Transverse colon (tissue), 4 donors: Measurements from ENCODE around the gene CD74. TPM values are rescaled to one million over a fixed set of nuclear protein-coding genes. Genes with fewer than 3 reads are reported as not detected.

Experiments used
- DNase-seq: peaks from one replicate; pipeline ENCODE4 v3.0.0-alpha.2; 2019
- H3K27ac ChIP-seq, 4 donors: fragments of 200-600 bp; sonication (generic); 2 replicates each; pipeline ENCODE4 v1.5.1; 2016 to 2018; ENCODE audit warnings: inconsistent platforms in 4 of 4
- H3K27me3 ChIP-seq: fragments of 200-600 bp; sonication (generic); 2 replicates; pipeline ENCODE4 v1.5.1; 2017; ENCODE audit warnings: inconsistent platforms
- H3K36me3 ChIP-seq, 4 donors: fragments of 200-600 bp; sonication (generic); 2 replicates each; pipeline ENCODE4 v1.5.1; 2017 to 2019; ENCODE audit warnings: inconsistent platforms in 4 of 4
- H3K4me1 ChIP-seq, 4 donors: fragments of 200-600 bp; sonication (generic); 2 replicates each; pipeline ENCODE4 v1.5.1; 2017 to 2020; ENCODE audit warnings: inconsistent platforms in 4 of 4
- H3K4me3 ChIP-seq, 4 donors: fragments of 200-600 bp; sonication (generic); 1 replicate in 1 of 4; 2 replicates in 3 of 4; pipeline versions ENCODE4 v1.5.1 to v1.6.1; 2017 to 2019; ENCODE audit warnings: inconsistent platforms in 4 of 4
- H3K9me3 ChIP-seq, 2 donors: fragments of 200-600 bp; sonication (generic); 2 replicates each; pipeline ENCODE4 v1.5.1; 2017 to 2019; ENCODE audit warnings: inconsistent platforms in 2 of 2
- EP300 ChIP-seq: sonication (generic); formaldehyde crosslinking; IDR thresholded peaks from one replicate; pipeline ENCODE4 v1.6.1; 2017; ENCODE audit warnings: antibody characterized with exemption, low read depth
- POLR2A ChIP-seq: fragments of 450-650 bp; IDR thresholded peaks from one replicate; pipeline ENCODE4 v1.6.1; 2016; ENCODE audit warnings: antibody characterized with exemption, mild to moderate bottlenecking, moderate library complexity
- POLR2AphosphoS5 ChIP-seq, 3 donors: sonication (generic); formaldehyde crosslinking; IDR thresholded peaks; one replicate each; pipeline ENCODE4 v1.6.1; 2016; ENCODE audit warnings: antibody characterized with exemption in 3 of 3
- WGBS, 2 donors: methylation state at CpG; one replicate each; pipeline ENCODE4 v1.1.5; 2018; ENCODE audit warnings: low coverage in 1 of 2; 5-methylcytosine and 5-hydroxymethylcytosine counted together
- in situ Hi-C, 4 donors: fragments of 200-750 bp; cut with MboI; loops; one replicate each; pipeline versions ENCODE4 v1.15.0 to v1.15.1; 2017; ENCODE audit warnings: low sequenced_read_pairs in 3 of 4, low pct_ligation_motif_present in 1 of 4, low pct_unique_long_range_greater_than_20kb in 1 of 4
- intact Hi-C: fragments of 100-400 bp; cut with DNase I; formaldehyde crosslinking; loops from one replicate; pipeline ENCODE4 v1.15.1; 2023; ENCODE audit warnings: low total_unique reads
- total RNA-seq, 4 donors: library from RNA; depleted of rRNA; stranded (reverse); fragments of >200 nt; gene quantifications; one replicate each; pipeline ENCODE4 v1.1.0, GENCODE V29; 2016
- TF ChIP-seq, protein P1 (sequence below), 5 experiments: fragments of 200-600 bp in 3 of 5; fragments of 450-650 bp in 2 of 5; sonication (generic) in 3 of 5; IDR thresholded peaks; 1 replicate in 2 of 5; 2 replicates in 3 of 5; pipeline ENCODE4 v1.5.1; 2016 to 2017; ENCODE audit warnings: antibody characterized with exemption in 5 of 5, inconsistent platforms in 3 of 5, mild to moderate bottlenecking in 2 of 5, moderate library complexity in 1 of 5

Gene CD74
- total RNA-seq, 4 donors from 2014 or later = 54.3 to 451 (median 259) TPM

DNA sequence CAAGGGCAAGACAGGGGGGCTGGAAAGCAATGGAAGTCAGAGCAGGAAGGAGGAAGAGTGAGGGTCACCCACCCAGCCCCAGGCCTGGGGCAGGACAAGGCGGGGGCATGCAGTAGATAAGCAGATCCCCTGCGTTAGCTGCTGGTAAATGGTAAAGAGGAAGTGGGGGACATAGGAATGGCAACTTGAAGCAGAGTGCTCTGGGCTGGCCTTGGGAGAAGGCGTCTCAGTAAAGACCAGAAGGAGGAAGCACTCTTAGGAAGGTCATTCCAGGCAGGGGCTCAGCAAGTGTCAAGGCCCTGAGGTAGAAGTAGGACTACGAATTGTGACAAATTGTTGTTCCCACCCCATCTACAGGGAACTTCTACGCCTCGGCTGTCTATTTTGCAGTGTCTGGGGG, 40.1 kb downstream of the CD74 start:
- no peak for TF ChIP-seq POLR2A
- no peak for TF ChIP-seq POLR2AphosphoS5 (IDR thresholded peaks at IDR 0.05)
- TF ChIP-seq, protein P1, sequence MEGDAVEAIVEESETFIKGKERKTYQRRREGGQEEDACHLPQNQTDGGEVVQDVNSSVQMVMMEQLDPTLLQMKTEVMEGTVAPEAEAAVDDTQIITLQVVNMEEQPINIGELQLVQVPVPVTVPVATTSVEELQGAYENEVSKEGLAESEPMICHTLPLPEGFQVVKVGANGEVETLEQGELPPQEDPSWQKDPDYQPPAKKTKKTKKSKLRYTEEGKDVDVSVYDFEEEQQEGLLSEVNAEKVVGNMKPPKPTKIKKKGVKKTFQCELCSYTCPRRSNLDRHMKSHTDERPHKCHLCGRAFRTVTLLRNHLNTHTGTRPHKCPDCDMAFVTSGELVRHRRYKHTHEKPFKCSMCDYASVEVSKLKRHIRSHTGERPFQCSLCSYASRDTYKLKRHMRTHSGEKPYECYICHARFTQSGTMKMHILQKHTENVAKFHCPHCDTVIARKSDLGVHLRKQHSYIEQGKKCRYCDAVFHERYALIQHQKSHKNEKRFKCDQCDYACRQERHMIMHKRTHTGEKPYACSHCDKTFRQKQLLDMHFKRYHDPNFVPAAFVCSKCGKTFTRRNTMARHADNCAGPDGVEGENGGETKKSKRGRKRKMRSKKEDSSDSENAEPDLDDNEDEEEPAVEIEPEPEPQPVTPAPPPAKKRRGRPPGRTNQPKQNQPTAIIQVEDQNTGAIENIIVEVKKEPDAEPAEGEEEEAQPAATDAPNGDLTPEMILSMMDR (IDR thresholded peaks at IDR 0.05) = no peak
- TF ChIP-seq EP300 = no peak
- in situ Hi-C loops = no loop called here
- Histone ChIP-seq H3K27ac (no peak overlapping the region), H3K9me3 (no peaks in the 10 kb centered on the region), H3K4me1 (peaks cover 0 to 3% (median 0%) of the 10 kb centered on the region in 4 donors), H3K27me3 (no peaks in the 10 kb centered on the region), H3K36me3 (peaks cover 0 to 73% (median 36%) of the 10 kb centered on the region in 4 donors), H3K4me3 (no peak overlapping the region)
- DNase-seq = no peak
- WGBS, 2 donors = 83 to 96% methylated on average over 2 to 6 of the region's 6 CpGs
- intact Hi-C loops = no loop called here

DNA sequence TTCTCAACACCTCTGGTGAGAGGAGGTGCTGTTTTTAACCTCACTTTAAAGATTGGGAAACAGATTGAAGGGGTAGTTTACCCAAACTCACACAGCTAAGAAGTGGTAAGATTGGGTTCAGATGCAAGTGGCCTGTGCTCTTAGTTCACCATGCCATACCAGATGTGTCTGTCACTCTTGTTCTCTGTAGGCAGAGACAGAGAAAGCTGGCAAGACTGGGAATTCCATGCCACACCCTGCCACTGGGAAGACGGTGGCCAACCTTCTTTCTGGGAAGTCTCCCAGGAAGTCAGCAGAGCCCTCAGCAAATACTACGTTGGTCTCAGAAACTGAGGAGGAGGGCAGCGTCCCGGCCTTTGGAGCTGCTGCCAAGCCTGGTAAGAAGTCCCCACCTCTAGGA, 44.2 kb downstream of the CD74 start:
- Histone ChIP-seq H3K9me3 (no peaks in the 10 kb centered on the region), H3K4me3 (no peak overlapping the region), H3K36me3 (peaks cover 0 to 69% (median 27%) of the 10 kb centered on the region in 4 donors), H3K4me1 (no peaks in the 10 kb centered on the region), H3K27ac (no peak overlapping the region), H3K27me3 (no peaks in the 10 kb centered on the region)
- no peak for TF ChIP-seq EP300
- TF ChIP-seq POLR2A = no peak
- TF ChIP-seq POLR2AphosphoS5 (IDR thresholded peaks at IDR 0.05) = no peak
- TF ChIP-seq, protein P1 (IDR thresholded peaks at IDR 0.05) = no peak
- DNase-seq = no peak
- in situ Hi-C loops (no loop called here), intact Hi-C loops (no loop called here)
- WGBS, 2 donors = 70 to 80% methylated on average over 4 of the region's 4 CpGs

DNA sequence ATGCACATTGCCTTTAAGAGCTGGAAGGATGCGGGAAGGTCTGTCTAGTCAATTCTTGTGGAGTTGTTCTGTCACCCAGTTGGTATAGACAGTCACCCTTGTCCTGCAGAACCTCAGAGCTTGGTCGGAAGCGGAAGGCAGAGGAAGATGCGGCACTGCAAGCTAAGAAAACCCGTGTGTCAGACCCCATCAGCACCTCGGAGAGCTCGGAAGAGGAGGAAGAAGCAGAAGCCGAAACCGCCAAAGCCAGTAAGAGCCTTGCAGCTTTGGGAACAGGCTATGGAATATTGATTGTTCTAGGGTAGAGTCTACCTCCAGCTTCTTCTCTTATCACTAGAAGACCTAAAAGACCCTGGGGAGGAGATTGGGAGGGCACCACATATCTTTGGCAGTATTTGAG, 48.7 kb downstream of the CD74 start:
- in situ Hi-C loops (no loop called here), intact Hi-C loops (no loop called here)
- Histone ChIP-seq H3K27ac (no peak overlapping the region), H3K4me1 (peaks cover 0 to 5% (median under 1%) of the 10 kb centered on the region in 4 donors), H3K27me3 (no peaks in the 10 kb centered on the region), H3K9me3 (no peaks in the 10 kb centered on the region), H3K36me3 (peaks cover 0 to 39% (median 17%) of the 10 kb centered on the region in 4 donors), H3K4me3 (no peak overlapping the region)
- 91% methylated on average over 9 of the region's 9 CpGs; no CpG with 5 or more reads in 1 of the 2 donors for WGBS, 2 donors
- TF ChIP-seq EP300 (no peak), POLR2AphosphoS5 (IDR thresholded peaks at IDR 0.05) (no peak), POLR2A (no peak)
- TF ChIP-seq, protein P1 (IDR thresholded peaks at IDR 0.05) = no peak
- no peak for DNase-seq

DNA sequence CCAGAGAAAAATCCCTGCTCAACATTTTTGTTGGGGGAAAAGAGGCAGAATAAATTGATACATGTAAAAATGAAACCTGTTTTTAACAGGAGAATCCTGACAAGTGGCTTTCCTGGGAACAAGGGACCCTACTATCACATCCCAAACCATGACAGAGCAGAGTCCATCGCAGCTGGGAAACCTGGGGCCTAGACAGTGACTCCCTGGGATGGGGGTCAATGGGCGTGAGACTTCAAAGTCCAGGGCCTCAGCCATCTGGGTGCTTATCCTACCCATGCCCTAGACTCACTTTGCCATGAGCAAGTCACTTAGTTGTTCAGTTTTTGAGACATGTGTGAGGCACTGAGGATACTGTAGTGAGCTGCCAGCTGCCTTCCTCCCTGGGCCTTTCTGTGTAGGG, 49.5 kb downstream of the CD74 start:
- no peak for DNase-seq
- H3K4me1 ChIP-seq = peaks cover 7 to 13% (median 8%) of the 10 kb centered on the region in 4 donors
- no peak for TF ChIP-seq POLR2AphosphoS5 (IDR thresholded peaks at IDR 0.05)
- TF ChIP-seq, protein P1 (IDR thresholded peaks at IDR 0.05) = no peak
- no peak for TF ChIP-seq EP300
- TF ChIP-seq POLR2A = no peak
- H3K36me3 ChIP-seq = peaks cover 0 to 31% (median 12%) of the 10 kb centered on the region in 4 donors
- in situ Hi-C loops (no loop called here), intact Hi-C loops (no loop called here)
- no peak overlapping the region for H3K27ac ChIP-seq
- H3K4me3 ChIP-seq = no peak overlapping the region
- WGBS, 2 donors = 91% methylated on average over 2 of the region's 2 CpGs; no CpG with 5 or more reads in 1 of the 2 donors
- no peaks in the 10 kb centered on the region for H3K27me3 ChIP-seq
- H3K9me3 ChIP-seq = no peaks in the 10 kb centered on the region
